T-cell (primary cell): ENCODE results near the gene OR10A2. TPM values are rescaled to one million over a fixed set of nuclear protein-coding genes. Genes with fewer than 3 reads are reported as not detected.

Experiments used
- ATAC-seq, 4 experiments: fragments of 200-7000 bp in 3 of 4; fragments of 150-1000 bp in 1 of 4; cut with Tn5 transposase; replicated peaks in 1 of 4; 1 replicate in 3 of 4; 2 replicates in 1 of 4; pipeline ENCODE4 v1.10.0; 2021; ENCODE audit warnings: moderate library complexity in 3 of 4, mild to moderate bottlenecking in 2 of 4, moderate number of reproducible peaks in 1 of 4
- CTCF ChIA-PET, 2 donors: fragments of 300-600 bp; sonication (Branson Sonifier 250); formaldehyde crosslinking; loops; one replicate each; lab custom pipeline; 2022; ENCODE audit warnings: antibody characterized with exemption in 2 of 2; lab: Charles Lee
- POLR2A ChIA-PET, 2 donors: fragments of 300-600 bp; sonication (Branson Sonifier 250); formaldehyde crosslinking; loops; one replicate each; lab custom pipeline; 2022; ENCODE audit warnings: antibody characterized with exemption in 2 of 2; lab: Charles Lee
- DNase-seq, 35 experiments: peaks; one replicate each; pipeline versions ENCODE4 v3.0.0 to v3.0.0-alpha.2; 2013 to 2023
- H3K27ac ChIP-seq: one replicate; pipeline ENCODE4 v1.5.1; 2013; ENCODE audit warnings: low read length
- H3K27me3 ChIP-seq, 2 experiments: replicated peaks in 1 of 2; 1 replicate in 1 of 2; 2 replicates in 1 of 2; pipeline versions ENCODE4 v1.6.1 to v1.7.0; 2013; ENCODE audit warnings: low read length in 1 of 2, mixed read lengths in 1 of 2; ENCODE audit not compliant: control insufficient read depth in 2 of 2, insufficient read depth in 2 of 2; ENCODE audit errors: extremely low read depth in 1 of 2
- H3K36me3 ChIP-seq, 2 donors: 1 replicate in 1 of 2; 2 replicates in 1 of 2; pipeline versions ENCODE4 v1.6.1 to v1.7.0; 2013; ENCODE audit warnings: low read length in 1 of 2; ENCODE audit not compliant: control insufficient read depth in 2 of 2, insufficient read depth in 1 of 2; ENCODE audit errors: extremely low read depth in 1 of 2
- H3K4me1 ChIP-seq, 2 experiments: 1 replicate in 1 of 2; 2 replicates in 1 of 2; pipeline versions ENCODE4 v1.6.1 to v1.7.0; 2013; ENCODE audit warnings: low read length in 2 of 2, mixed read lengths in 1 of 2; ENCODE audit not compliant: insufficient read depth in 2 of 2, control insufficient read depth in 1 of 2; ENCODE audit errors: extremely low read depth in 1 of 2
- H3K4me3 ChIP-seq, 2 donors: 1 replicate in 1 of 2; 2 replicates in 1 of 2; pipeline versions ENCODE4 v1.5.1 to v1.7.0; 2013; ENCODE audit warnings: mild to moderate bottlenecking in 2 of 2, low read length in 1 of 2, moderate library complexity in 1 of 2; ENCODE audit not compliant: control insufficient read depth in 1 of 2; ENCODE audit errors: extremely low read depth in 1 of 2
- H3K9me3 ChIP-seq: 2 replicates; pipeline ENCODE4 v1.7.0; 2013
- H3K27ac Mint-ChIP-seq, 2 donors: one replicate each; pipeline ENCODE4 v1.8.0; 2020 to 2021; ENCODE audit warnings: mild to moderate bottlenecking in 2 of 2, mixed read lengths in 2 of 2
- H3K27me3 Mint-ChIP-seq, 2 donors: one replicate each; pipeline ENCODE4 v1.8.0; 2021 to 2022; ENCODE audit warnings: mixed read lengths in 2 of 2
- H3K36me3 Mint-ChIP-seq: one replicate; pipeline ENCODE4 v1.8.0; 2021; ENCODE audit warnings: mixed read lengths
- H3K4me1 Mint-ChIP-seq, 3 donors: one replicate each; pipeline ENCODE4 v1.8.0; 2020 to 2022; ENCODE audit warnings: mixed read lengths in 3 of 3, mild to moderate bottlenecking in 1 of 3
- H3K4me3 Mint-ChIP-seq, 3 donors: one replicate each; pipeline ENCODE4 v1.8.0; 2020 to 2022; ENCODE audit warnings: mild to moderate bottlenecking in 3 of 3, mixed read lengths in 3 of 3, moderate library complexity in 3 of 3
- H3K9me3 Mint-ChIP-seq, 3 donors: one replicate each; pipeline ENCODE4 v1.8.0; 2020 to 2022; ENCODE audit warnings: mixed read lengths in 3 of 3
- WGBS: methylation state at CpG from one replicate; pipeline ENCODE4 v1.1.5; 2013; ENCODE audit warnings: missing lambda C conversion rate; ENCODE audit not compliant: insufficient coverage; 5-methylcytosine and 5-hydroxymethylcytosine counted together
- total RNA-seq, 35 experiments: library from RNA in 6 of 35; stranded (reverse) in 6 of 35; fragments of 120-200 nt in 1 of 35; gene quantifications; one replicate each; pipeline versions ENCODE4 v1.2.1 to v1.2.4 and lab custom pipeline; 2013 to 2026

Gene OR10A2
- not detected for total RNA-seq
- total RNA-seq (2013), result not detected
- total RNA-seq (lab: John Stamatoyannopoulos, UW), result 0 to 0.05 (median 0) reads per million in 29 experiments

- H3K36me3 ChIP-seq, result no peaks in the 10 kb centered on the region
- H3K4me1 ChIP-seq, result no peaks in the 10 kb centered on the region
- no peaks in the 10 kb centered on the region for H3K9me3 ChIP-seq
- Mint-ChIP-seq H3K27me3 (peaks cover 6 to 11% of the 10 kb centered on the region in 2 donors), H3K4me1 (no peaks in the 10 kb centered on the region), H3K27ac (no peak within 1 kb of the TSS), H3K9me3 (peaks cover 0 to 7% (median 6%) of the 10 kb centered on the region in 3 donors), H3K36me3 (no peaks in the 10 kb centered on the region), H3K4me3 (no peak within 1 kb of the TSS)
- ChIA-PET CTCF (interaction anchor here in 1 of 2 donors (0.7 kb wide), 1 partner anchor 104 kb away, joined by 3 read pairs; no protein-coding TSS in a partner anchor), POLR2A (no interaction called here)
- H3K27ac ChIP-seq, result no peak within 1 kb of the TSS
- H3K27me3 ChIP-seq, result no peaks in the 10 kb centered on the region
- ATAC-seq (no peak), DNase-seq (no peak)
- WGBS, result no CpG with 5 or more reads among the region's 1 CpG
- H3K4me3 ChIP-seq, result no peak within 1 kb of the TSS
Measured at GRCh38 chr11:6862961-6863360, at the start of gene OR10A2. Gene OR10A2, plus strand, starts transcription at chr11:6863057. Its CDS starts 6,698 bp downstream, at chr11:6869755.

GRCh38 chr11:6813656-6814055 lies 49.2 kb upstream of the OR10A2 start:
- Mint-ChIP-seq H3K4me1 (no peaks in the 10 kb centered on the region), H3K36me3 (no peaks in the 10 kb centered on the region), H3K4me3 (no peak overlapping the region), H3K9me3 (no peaks in the 10 kb centered on the region), H3K27ac (no peak overlapping the region), H3K27me3 (peaks cover 28 to 51% of the 10 kb centered on the region in 2 donors)
- Histone ChIP-seq H3K4me1 (peaks cover 0 to 4% of the 10 kb centered on the region in 2 experiments), H3K36me3 (no peaks in the 10 kb centered on the region), H3K9me3 (no peaks in the 10 kb centered on the region), H3K27ac (no peak overlapping the region), H3K27me3 (peaks cover 0 to 13% of the 10 kb centered on the region in 2 experiments), H3K4me3 (no peak overlapping the region)
- POLR2A ChIA-PET, result no interaction called here
- ATAC-seq, result no peak
- 78% methylated on average over 1 of the region's 2 CpGs for WGBS
- CTCF ChIA-PET, result no interaction called here
- no peak for DNase-seq

- ATAC-seq, result no peak
- Mint-ChIP-seq H3K27ac (no peak overlapping the region), H3K36me3 (no peaks in the 10 kb centered on the region), H3K4me3 (no peak overlapping the region), H3K4me1 (no peaks in the 10 kb centered on the region), H3K27me3 (peaks cover 13 to 35% of the 10 kb centered on the region in 2 donors), H3K9me3 (peaks cover 0 to 6% (median 6%) of the 10 kb centered on the region in 3 donors)
- peaks cover 0 to 10% of the 10 kb centered on the region in 2 experiments for H3K27me3 ChIP-seq
- 80% methylated on average over 1 of the region's 1 CpG for WGBS
- DNase-seq, result no peak
- H3K4me1 ChIP-seq, result peaks cover 0 to under 1% of the 10 kb centered on the region in 2 experiments
- no peak overlapping the region for H3K27ac ChIP-seq
- no peaks in the 10 kb centered on the region for H3K9me3 ChIP-seq
- ChIA-PET POLR2A (no interaction called here), CTCF (no interaction called here)
- no peak overlapping the region for H3K4me3 ChIP-seq
- no peaks in the 10 kb centered on the region for H3K36me3 ChIP-seq
Measured at GRCh38 chr11:6817694-6818093, 45.2 kb upstream of the OR10A2 start.

GRCh38 chr11:6818967-6819366 lies 43.9 kb upstream of the OR10A2 start:
- CTCF ChIA-PET, result no interaction called here

GRCh38 chr11:6824136-6824823 lies 38.6 kb upstream of the OR10A2 start:
- H3K27me3 ChIP-seq, result no peaks in the 10 kb centered on the region
- no peaks in the 10 kb centered on the region for H3K9me3 ChIP-seq
- H3K4me1 ChIP-seq, result no peaks in the 10 kb centered on the region
- Mint-ChIP-seq H3K9me3 (peaks cover 0 to 6% (median 6%) of the 10 kb centered on the region in 3 donors), H3K27ac (no peak overlapping the region), H3K36me3 (no peaks in the 10 kb centered on the region), H3K4me1 (no peaks in the 10 kb centered on the region), H3K4me3 (no peak overlapping the region), H3K27me3 (peaks cover 14 to 23% of the 10 kb centered on the region in 2 donors)
- H3K27ac ChIP-seq, result no peak overlapping the region
- POLR2A ChIA-PET, result no interaction called here
- H3K36me3 ChIP-seq, result no peaks in the 10 kb centered on the region
- H3K4me3 ChIP-seq, result no peak overlapping the region
- 88% methylated on average over 2 of the region's 5 CpGs for WGBS
- no peak for DNase-seq
- ATAC-seq, result no peak
- CTCF ChIA-PET, result interaction anchor here (0.9 to 1.7 kb wide), 2 partner anchors 9 to 12 kb away, joined by 3 to 7 read pairs (median 4); no protein-coding TSS in a partner anchor

More at GRCh38 chr11:6818967-6819366, 43.9 kb upstream of the OR10A2 start:
- Histone ChIP-seq H3K4me3 (no peak overlapping the region), H3K36me3 (no peaks in the 10 kb centered on the region), H3K4me1 (no peaks in the 10 kb centered on the region), H3K9me3 (no peaks in the 10 kb centered on the region), H3K27ac (no peak overlapping the region), H3K27me3 (no peaks in the 10 kb centered on the region)
- H3K4me3 Mint-ChIP-seq, result no peak overlapping the region
- WGBS, result 85% methylated on average over 4 of the region's 5 CpGs
- no peaks in the 10 kb centered on the region for H3K4me1 Mint-ChIP-seq
- no peak for DNase-seq
- POLR2A ChIA-PET, result no interaction called here
- H3K27me3 Mint-ChIP-seq, result peaks cover 8 to 27% of the 10 kb centered on the region in 2 donors
- H3K9me3 Mint-ChIP-seq, result peaks cover 0 to 6% (median 6%) of the 10 kb centered on the region in 3 donors
- H3K36me3 Mint-ChIP-seq, result no peaks in the 10 kb centered on the region
- no peak for ATAC-seq
- H3K27ac Mint-ChIP-seq, result no peak overlapping the region

- ATAC-seq, result no peak
- Mint-ChIP-seq H3K4me1 (no peaks in the 10 kb centered on the region), H3K36me3 (no peaks in the 10 kb centered on the region), H3K27ac (no peak overlapping the region), H3K9me3 (peaks cover 0 to 3% (median 1%) of the 10 kb centered on the region in 3 donors), H3K4me3 (no peak overlapping the region), H3K27me3 (peaks cover 9 to 20% of the 10 kb centered on the region in 2 donors)
- H3K27ac ChIP-seq, result no peak overlapping the region
- H3K27me3 ChIP-seq, result no peaks in the 10 kb centered on the region
- POLR2A ChIA-PET, result no interaction called here
- CTCF ChIA-PET, result interaction anchor here in 1 of 2 donors (0.9 to 1.2 kb wide), 2 partner anchors 10 to 13 kb away, joined by 3 to 4 read pairs; no protein-coding TSS in a partner anchor
- H3K36me3 ChIP-seq, result no peaks in the 10 kb centered on the region
- no peak overlapping the region for H3K4me3 ChIP-seq
- no peaks in the 10 kb centered on the region for H3K9me3 ChIP-seq
- 71% methylated on average over 4 of the region's 7 CpGs for WGBS
- no peaks in the 10 kb centered on the region for H3K4me1 ChIP-seq
- no peak for DNase-seq
Measured at GRCh38 chr11:6825231-6825744, 37.6 kb upstream of the OR10A2 start.
